SU-DHL-6 (cell line): ENCODE measurements around the gene GTF2F2.
"Not testable (repeated sequence)": the region's sequence is repeated elsewhere in the genome, so short reads cannot be mapped to it uniquely, and the experiment has no call there.

ENCODE experiments used
- H2AFZ ChIP-seq: fragments of 200-600 bp; sonication (generic); 2 replicates; pipeline ENCODE4 v1.6.1; 2014; ENCODE audit warnings: low read depth, mild to moderate bottlenecking, moderate library complexity, mixed read lengths, antibody characterized with exemption, low read length; ENCODE audit not compliant: severe bottlenecking
- H3F3A ChIP-seq: fragments of 200-600 bp; shearing (Covaris generic); 2 replicates; pipeline ENCODE4 v1.6.0; 2016; ENCODE audit warnings: antibody characterized with exemption, mild to moderate bottlenecking; ENCODE audit not compliant: insufficient read depth
- H3K27ac ChIP-seq: fragments of 200-600 bp; sonication (generic); 2 replicates; pipeline ENCODE4 v1.5.1; 2016; ENCODE audit warnings: low read depth, mild to moderate bottlenecking, low read length, moderate library complexity, mixed read lengths
- H3K27me3 ChIP-seq: fragments of 200-600 bp; sonication (generic), shearing (Covaris generic); 2 replicates; pipeline ENCODE4 v1.6.0; 2014; ENCODE audit warnings: mild to moderate bottlenecking, low read length
- H3K36me3 ChIP-seq: fragments of 200-600 bp; sonication (generic); 2 replicates; pipeline ENCODE4 v1.6.1; 2014; ENCODE audit warnings: mild to moderate bottlenecking, low read length, mixed read lengths
- H3K4me2 ChIP-seq: fragments of 300-600, 200-600 bp; shearing (Covaris generic), sonication (generic); 2 replicates; pipeline ENCODE4 v1.6.0; 2014; ENCODE audit warnings: low read length, low read depth, mild to moderate bottlenecking; ENCODE audit not compliant: poor library complexity, severe bottlenecking
- H3K4me3 ChIP-seq: fragments of 200-600 bp; sonication (generic); 2 replicates; pipeline ENCODE4 v1.5.1; 2014; ENCODE audit warnings: antibody characterized with exemption, low read length, mild to moderate bottlenecking, mixed read lengths; ENCODE audit not compliant: insufficient read depth, poor library complexity, severe bottlenecking
- H3K79me2 ChIP-seq: fragments of 200-600 bp; sonication (generic); 2 replicates; pipeline ENCODE4 v1.6.1; 2014; ENCODE audit warnings: mild to moderate bottlenecking, low read length, moderate library complexity; ENCODE audit not compliant: insufficient read depth
- H3K9ac ChIP-seq: fragments of 200-600 bp; sonication (generic); 2 replicates; pipeline ENCODE4 v1.7.0; 2014; ENCODE audit warnings: mild to moderate bottlenecking, low read length
- H3K9me2 ChIP-seq: fragments of 200-600 bp; sonication (generic); replicated peaks from 2 replicates; pipeline ENCODE4 v1.6.1; 2014; ENCODE audit warnings: low read length; ENCODE audit not compliant: insufficient read depth
- H3K9me3 ChIP-seq: fragments of 200-600 bp; sonication (generic); 2 replicates; pipeline ENCODE4 v1.6.1; 2014; ENCODE audit warnings: low read length, mixed read lengths; ENCODE audit not compliant: insufficient read depth
- H4K20me1 ChIP-seq: fragments of 200-600 bp; sonication (generic); 2 replicates; pipeline ENCODE4 v1.6.1; 2014; ENCODE audit warnings: low read depth, mild to moderate bottlenecking, antibody characterized with exemption, low read length, moderate library complexity, mixed read lengths
- EZH2phosphoT487 ChIP-seq: fragments of 200-600 bp; sonication (generic), shearing (Covaris generic); conservative IDR thresholded peaks from 2 replicates; pipeline ENCODE4 v1.6.1; 2018; ENCODE audit warnings: mild to moderate bottlenecking, antibody characterized with exemption, low read length, moderate library complexity, mixed read lengths
- TF ChIP-seq, protein P1 (sequence below): fragments of 200-600 bp; sonication (generic); IDR thresholded peaks from one replicate; pipeline ENCODE4 v1.5.1; 2017; ENCODE audit warnings: antibody characterized with exemption, mild to moderate bottlenecking, low read length, moderate library complexity; ENCODE audit not compliant: insufficient read depth, poor library complexity, severe bottlenecking

The GTF2F2 gene

GRCh38 chr13:45296259-45296658 lies 175.9 kb downstream of the GTF2F2 start:
- Histone ChIP-seq H3K4me2 (no peak overlapping the region), H3K9me2 (no peaks in the 10 kb centered on the region), H3K79me2 (no peaks in the 10 kb centered on the region), H3K9me3 (no peaks in the 10 kb centered on the region), H4K20me1 (no peaks in the 10 kb centered on the region), H3K4me3 (no peak overlapping the region), H3K36me3 (no peaks in the 10 kb centered on the region), H2AFZ (no peak overlapping the region), H3K27me3 (no peaks in the 10 kb centered on the region), H3F3A (no peaks in the 10 kb centered on the region), H3K27ac (no peak overlapping the region), H3K9ac (no peak overlapping the region)
- TF ChIP-seq, protein P1, sequence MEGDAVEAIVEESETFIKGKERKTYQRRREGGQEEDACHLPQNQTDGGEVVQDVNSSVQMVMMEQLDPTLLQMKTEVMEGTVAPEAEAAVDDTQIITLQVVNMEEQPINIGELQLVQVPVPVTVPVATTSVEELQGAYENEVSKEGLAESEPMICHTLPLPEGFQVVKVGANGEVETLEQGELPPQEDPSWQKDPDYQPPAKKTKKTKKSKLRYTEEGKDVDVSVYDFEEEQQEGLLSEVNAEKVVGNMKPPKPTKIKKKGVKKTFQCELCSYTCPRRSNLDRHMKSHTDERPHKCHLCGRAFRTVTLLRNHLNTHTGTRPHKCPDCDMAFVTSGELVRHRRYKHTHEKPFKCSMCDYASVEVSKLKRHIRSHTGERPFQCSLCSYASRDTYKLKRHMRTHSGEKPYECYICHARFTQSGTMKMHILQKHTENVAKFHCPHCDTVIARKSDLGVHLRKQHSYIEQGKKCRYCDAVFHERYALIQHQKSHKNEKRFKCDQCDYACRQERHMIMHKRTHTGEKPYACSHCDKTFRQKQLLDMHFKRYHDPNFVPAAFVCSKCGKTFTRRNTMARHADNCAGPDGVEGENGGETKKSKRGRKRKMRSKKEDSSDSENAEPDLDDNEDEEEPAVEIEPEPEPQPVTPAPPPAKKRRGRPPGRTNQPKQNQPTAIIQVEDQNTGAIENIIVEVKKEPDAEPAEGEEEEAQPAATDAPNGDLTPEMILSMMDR, result no peak
- TF ChIP-seq EZH2phosphoT487, result no peak

DNA sequence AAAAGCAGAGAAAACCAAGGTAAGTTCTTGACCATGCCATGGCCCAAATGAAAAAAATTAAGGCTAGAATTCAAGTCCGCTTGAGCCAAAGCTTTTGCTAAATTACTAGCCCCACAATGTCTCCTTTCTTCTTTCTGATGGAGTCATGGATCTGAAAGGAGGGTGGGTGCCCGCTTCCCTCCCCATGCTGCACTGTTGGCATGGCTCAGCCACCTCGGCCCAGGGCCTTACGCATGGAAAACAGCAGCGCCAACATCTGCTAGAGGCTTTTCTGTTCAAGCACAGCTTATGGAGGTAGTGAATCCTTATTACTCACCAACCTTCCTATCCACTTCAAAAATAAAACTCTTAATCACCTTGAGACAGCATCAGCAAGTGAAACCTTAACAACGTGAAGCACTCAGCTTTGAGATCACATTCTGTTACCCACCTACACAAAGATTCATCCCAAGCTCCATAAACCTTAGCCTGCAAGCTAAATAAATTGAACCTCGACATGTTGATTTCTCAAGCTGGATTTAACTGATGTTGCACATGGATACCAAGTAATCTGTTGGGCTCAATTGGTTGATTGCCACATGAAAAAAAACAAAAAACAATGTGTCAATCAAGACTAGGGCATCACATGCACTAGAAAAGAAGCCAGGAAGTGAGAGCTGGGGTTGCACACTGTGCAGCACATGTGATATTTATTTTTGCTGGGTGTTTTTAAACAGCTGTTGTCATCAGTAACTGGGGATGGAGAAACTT lies 177.3 kb downstream of the GTF2F2 start:
- Histone ChIP-seq H3K4me3 (no peak overlapping the region), H2AFZ (no peak overlapping the region), H3K9ac (no peak overlapping the region), H4K20me1 (no peaks in the 10 kb centered on the region), H3K9me2 (no peaks in the 10 kb centered on the region), H3K9me3 (no peaks in the 10 kb centered on the region), H3K27ac (no peak overlapping the region), H3K4me2 (no peak overlapping the region), H3K36me3 (no peaks in the 10 kb centered on the region), H3F3A (no peaks in the 10 kb centered on the region), H3K79me2 (no peaks in the 10 kb centered on the region), H3K27me3 (no peaks in the 10 kb centered on the region)
- no peak for TF ChIP-seq EZH2phosphoT487
- TF ChIP-seq, protein P1, result no peak

GRCh38 chr13:45298206-45298505 lies 177.8 kb downstream of the GTF2F2 start:
- no peak overlapping the region for H3K4me3 ChIP-seq
- no peaks in the 10 kb centered on the region for H3K9me2 ChIP-seq
- no peak overlapping the region for H3K27ac ChIP-seq
- TF ChIP-seq EZH2phosphoT487, result no peak
- TF ChIP-seq, protein P1, result no peak
- no peaks in the 10 kb centered on the region for H3K27me3 ChIP-seq
- H3K9me3 ChIP-seq, result no peaks in the 10 kb centered on the region
- no peaks in the 10 kb centered on the region for H3K79me2 ChIP-seq
- no peak overlapping the region for H2AFZ ChIP-seq
- no peaks in the 10 kb centered on the region for H4K20me1 ChIP-seq
- H3F3A ChIP-seq, result no peaks in the 10 kb centered on the region
- H3K4me2 ChIP-seq, result no peak overlapping the region
- no peaks in the 10 kb centered on the region for H3K36me3 ChIP-seq
- no peak overlapping the region for H3K9ac ChIP-seq

DNA sequence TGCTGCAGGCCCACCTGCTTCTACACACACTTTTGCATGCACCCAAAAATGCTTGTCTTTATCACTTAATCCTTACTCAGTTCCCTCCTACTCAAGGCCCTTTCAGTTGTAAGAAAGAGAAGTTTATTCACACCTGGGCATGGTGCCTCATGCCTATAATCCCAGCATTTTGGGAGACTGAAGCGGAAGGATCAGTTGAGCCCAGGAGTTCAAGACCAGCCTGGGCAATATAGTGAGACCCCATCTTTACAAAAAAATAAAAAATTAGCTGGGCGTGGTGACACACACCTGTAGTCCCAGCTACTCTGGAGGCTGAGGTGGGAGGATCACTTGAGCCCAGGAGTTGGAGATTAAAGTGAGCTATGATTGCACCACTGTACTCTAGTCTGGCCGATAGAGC lies 178.2 kb downstream of the GTF2F2 start:
- not testable (repeated sequence) for H3K27me3 ChIP-seq, H3K4me2 ChIP-seq

More for the DNA sequence above, 178.2 kb downstream of the GTF2F2 start:
- not testable (repeated sequence) for H3K27ac ChIP-seq, H2AFZ ChIP-seq, H3K9me2 ChIP-seq, H3K9me3 ChIP-seq, H3F3A ChIP-seq, H3K9ac ChIP-seq, H4K20me1 ChIP-seq, H3K79me2 ChIP-seq, H3K4me3 ChIP-seq, H3K36me3 ChIP-seq
